Hepatocyte (in vitro differentiated cells): ENCODE measurements around the gene OR6V1.

Experiments
- CTCF ChIP-seq: fragments of 200-600 bp; sonication (generic); IDR thresholded peaks from 2 replicates; pipeline ENCODE4 v1.5.1; 2016; ENCODE audit warnings: antibody characterized with exemption, mild to moderate bottlenecking; ENCODE audit not compliant: poor library complexity
- EZH2 ChIP-seq: fragments of 200-600 bp; sonication (generic); IDR thresholded peaks from 2 replicates; pipeline ENCODE4 v1.6.1; 2016; ENCODE audit warnings: antibody characterized with exemption, mild to moderate bottlenecking, borderline replicate concordance

- no peak for TF ChIP-seq CTCF
- no peak for TF ChIP-seq EZH2
Measured at GRCh38 chr7:143042790-143043271, 9.3 kb upstream of the OR6V1 start.
